ENCODE data around the gene ANTKMT.

DNA sequence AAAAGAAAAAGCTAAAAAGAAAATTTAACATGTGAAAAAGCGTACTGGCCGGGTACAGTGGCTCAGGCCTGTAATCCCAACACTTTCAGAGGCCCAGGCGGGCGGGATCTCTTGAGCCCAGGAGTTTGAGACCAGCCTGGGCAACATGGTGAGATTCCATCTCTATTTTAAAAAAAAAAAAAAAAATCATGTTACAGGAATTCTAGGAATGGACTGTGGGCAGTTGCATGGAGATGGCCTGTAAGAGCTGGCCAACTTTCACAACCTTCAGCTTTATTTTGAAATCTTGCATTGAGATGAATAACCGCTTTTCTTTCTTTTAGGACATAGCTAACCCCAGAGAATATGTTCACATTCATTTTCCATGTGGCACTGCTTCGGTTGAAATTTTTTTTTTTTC lies 28.1 kb downstream of the ANTKMT start:
- TF ChIP-seq, protein P1, sequence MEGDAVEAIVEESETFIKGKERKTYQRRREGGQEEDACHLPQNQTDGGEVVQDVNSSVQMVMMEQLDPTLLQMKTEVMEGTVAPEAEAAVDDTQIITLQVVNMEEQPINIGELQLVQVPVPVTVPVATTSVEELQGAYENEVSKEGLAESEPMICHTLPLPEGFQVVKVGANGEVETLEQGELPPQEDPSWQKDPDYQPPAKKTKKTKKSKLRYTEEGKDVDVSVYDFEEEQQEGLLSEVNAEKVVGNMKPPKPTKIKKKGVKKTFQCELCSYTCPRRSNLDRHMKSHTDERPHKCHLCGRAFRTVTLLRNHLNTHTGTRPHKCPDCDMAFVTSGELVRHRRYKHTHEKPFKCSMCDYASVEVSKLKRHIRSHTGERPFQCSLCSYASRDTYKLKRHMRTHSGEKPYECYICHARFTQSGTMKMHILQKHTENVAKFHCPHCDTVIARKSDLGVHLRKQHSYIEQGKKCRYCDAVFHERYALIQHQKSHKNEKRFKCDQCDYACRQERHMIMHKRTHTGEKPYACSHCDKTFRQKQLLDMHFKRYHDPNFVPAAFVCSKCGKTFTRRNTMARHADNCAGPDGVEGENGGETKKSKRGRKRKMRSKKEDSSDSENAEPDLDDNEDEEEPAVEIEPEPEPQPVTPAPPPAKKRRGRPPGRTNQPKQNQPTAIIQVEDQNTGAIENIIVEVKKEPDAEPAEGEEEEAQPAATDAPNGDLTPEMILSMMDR (IDR thresholded peaks at IDR 0.05), result no peak
- TF ChIP-seq POLR2AphosphoS5 (IDR thresholded peaks at IDR 0.05) (no peak), POLR2A (IDR thresholded peaks at IDR 0.05) (no peak), EP300 (IDR thresholded peaks at IDR 0.05) (no peak)
